Neural cell (in vitro differentiated cells): Measurements from ENCODE around the gene ATF7.

ENCODE experiments used
- POLR2AphosphoS5 ChIP-seq: IDR thresholded peaks from 2 replicates; pipeline ENCODE4 v1.6.1; 2012
- TF ChIP-seq, protein P1 (sequence below): fragments of 450-650 bp; IDR thresholded peaks from 2 replicates; pipeline ENCODE4 v1.5.1; 2014; ENCODE audit warnings: antibody characterized with exemption, mild to moderate bottlenecking, moderate library complexity; ENCODE audit not compliant: poor library complexity, severe bottlenecking

- TF ChIP-seq, protein P1, sequence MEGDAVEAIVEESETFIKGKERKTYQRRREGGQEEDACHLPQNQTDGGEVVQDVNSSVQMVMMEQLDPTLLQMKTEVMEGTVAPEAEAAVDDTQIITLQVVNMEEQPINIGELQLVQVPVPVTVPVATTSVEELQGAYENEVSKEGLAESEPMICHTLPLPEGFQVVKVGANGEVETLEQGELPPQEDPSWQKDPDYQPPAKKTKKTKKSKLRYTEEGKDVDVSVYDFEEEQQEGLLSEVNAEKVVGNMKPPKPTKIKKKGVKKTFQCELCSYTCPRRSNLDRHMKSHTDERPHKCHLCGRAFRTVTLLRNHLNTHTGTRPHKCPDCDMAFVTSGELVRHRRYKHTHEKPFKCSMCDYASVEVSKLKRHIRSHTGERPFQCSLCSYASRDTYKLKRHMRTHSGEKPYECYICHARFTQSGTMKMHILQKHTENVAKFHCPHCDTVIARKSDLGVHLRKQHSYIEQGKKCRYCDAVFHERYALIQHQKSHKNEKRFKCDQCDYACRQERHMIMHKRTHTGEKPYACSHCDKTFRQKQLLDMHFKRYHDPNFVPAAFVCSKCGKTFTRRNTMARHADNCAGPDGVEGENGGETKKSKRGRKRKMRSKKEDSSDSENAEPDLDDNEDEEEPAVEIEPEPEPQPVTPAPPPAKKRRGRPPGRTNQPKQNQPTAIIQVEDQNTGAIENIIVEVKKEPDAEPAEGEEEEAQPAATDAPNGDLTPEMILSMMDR: no peak
- no peak for TF ChIP-seq POLR2AphosphoS5
Measured at GRCh38 chr12:53505086-53505485, 121.1 kb downstream of the ATF7 start.
